Hematopoietic multipotent progenitor cell treated with erythropoietin and hydrocortisone succinate and interleukin-3 and kit ligand, for 17 days (in vitro differentiated cells): ENCODE measurements around the gene ALDH1A3.

ENCODE experiments used
- DNase-seq: peaks from one replicate; pipeline ENCODE4 v3.0.0-alpha.2; 2015; ENCODE audit warnings: low spot score

Gene ALDH1A3

GRCh38 chr15:100958326-100959065 lies 78.9 kb downstream of the ALDH1A3 start:
- no peak for DNase-seq

- no peak for DNase-seq
These were observed 79.7 kb downstream of the ALDH1A3 start for GRCh38 chr15:100959066-100960050.
